IPS-18c (cell line): ENCODE measurements around the gene FGGY.
"Not testable (repeated sequence)": the region's sequence is repeated elsewhere in the genome, so short reads cannot be mapped to it uniquely, and the experiment has no call there.

Experiments
- H3K4me3 ChIP-seq: 2 replicates; pipeline ENCODE4 v1.7.0; 2013; ENCODE audit warnings: low read depth, mild to moderate bottlenecking, low read length, moderate library complexity; ENCODE audit not compliant: insufficient read depth
- H3K9me3 ChIP-seq: one replicate; pipeline ENCODE4 v1.6.1; 2013; ENCODE audit warnings: mild to moderate bottlenecking, low read length, moderate library complexity; ENCODE audit not compliant: control insufficient read depth, insufficient read depth

Gene FGGY

GRCh38 chr1:59568158-59568935 lies 271.5 kb downstream of the FGGY start:
- Histone ChIP-seq H3K9me3 (no peaks in the 10 kb centered on the region), H3K4me3 (no peak overlapping the region)

GRCh38 chr1:59569198-59569597 lies 272.3 kb downstream of the FGGY start:
- Histone ChIP-seq H3K9me3 (peaks cover 3% of the 10 kb centered on the region), H3K4me3 (no peak overlapping the region)

- no peak overlapping the region for H3K4me3 ChIP-seq
- peaks cover 3% of the 10 kb centered on the region for H3K9me3 ChIP-seq
These were observed 273.6 kb downstream of the FGGY start for GRCh38 chr1:59570524-59570923.

DNA sequence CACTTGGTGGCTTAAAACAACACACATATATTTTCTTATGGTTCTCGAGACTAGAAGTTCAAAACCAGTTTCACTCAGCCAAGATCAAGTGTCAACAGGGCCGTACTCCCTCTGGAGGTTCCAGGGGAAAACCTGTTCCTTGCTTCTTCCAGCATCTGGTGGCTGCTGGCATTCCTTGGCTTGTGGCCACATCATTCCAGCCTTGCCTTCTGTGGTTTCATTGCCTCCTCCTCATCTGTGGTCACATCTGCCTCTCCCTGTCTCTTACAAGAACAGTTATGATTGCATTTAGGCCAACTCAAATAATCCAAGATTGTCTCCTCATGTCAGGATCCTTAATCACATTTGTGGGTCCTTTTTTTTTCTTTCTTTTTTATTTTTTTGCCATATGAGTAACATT lies 277.2 kb downstream of the FGGY start:
- Histone ChIP-seq H3K9me3 (peaks cover 3% of the 10 kb centered on the region), H3K4me3 (no peak overlapping the region)

DNA sequence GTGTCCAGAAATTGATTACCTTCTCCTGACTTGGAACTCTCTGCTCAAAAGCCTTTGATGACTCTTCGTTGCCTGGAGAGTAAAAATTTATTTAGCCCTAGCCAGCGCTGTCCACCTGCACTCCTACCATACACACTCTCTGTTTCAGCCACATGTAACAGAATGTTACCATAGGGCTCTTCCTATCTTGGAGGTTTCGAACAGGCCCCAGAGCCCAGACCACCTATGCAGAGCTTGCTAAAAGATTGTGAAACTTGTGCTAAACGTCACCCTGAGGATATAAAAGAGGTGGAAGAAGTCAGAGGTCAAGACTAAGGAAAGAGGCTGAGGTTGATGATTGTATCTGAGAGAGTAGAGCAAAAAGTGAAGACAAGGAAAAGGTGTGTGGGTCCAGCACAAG lies 280.9 kb downstream of the FGGY start:
- H3K4me3 ChIP-seq = no peak overlapping the region
- peaks cover 3% of the 10 kb centered on the region for H3K9me3 ChIP-seq

DNA sequence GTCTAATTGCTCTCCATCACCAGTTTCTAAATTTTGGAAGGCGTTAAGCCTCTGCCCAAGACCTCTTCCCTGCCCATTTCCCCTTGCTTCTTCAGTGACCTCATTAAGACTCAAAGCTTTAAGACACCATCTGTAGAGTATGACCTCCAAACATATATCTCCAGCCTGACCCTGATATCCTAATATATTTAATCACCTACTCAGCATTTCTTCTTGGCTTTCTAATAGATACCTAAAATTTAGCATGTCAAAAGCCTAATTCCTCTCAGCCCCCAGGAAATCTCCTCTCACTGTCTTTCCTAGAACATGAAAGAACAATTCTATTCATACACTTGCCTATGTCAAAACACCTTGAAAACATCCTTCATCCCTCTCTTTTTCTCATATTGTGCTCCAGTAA lies 282.3 kb downstream of the FGGY start:
- H3K4me3 ChIP-seq = no peak overlapping the region
- H3K9me3 ChIP-seq = peaks cover 7% of the 10 kb centered on the region

DNA sequence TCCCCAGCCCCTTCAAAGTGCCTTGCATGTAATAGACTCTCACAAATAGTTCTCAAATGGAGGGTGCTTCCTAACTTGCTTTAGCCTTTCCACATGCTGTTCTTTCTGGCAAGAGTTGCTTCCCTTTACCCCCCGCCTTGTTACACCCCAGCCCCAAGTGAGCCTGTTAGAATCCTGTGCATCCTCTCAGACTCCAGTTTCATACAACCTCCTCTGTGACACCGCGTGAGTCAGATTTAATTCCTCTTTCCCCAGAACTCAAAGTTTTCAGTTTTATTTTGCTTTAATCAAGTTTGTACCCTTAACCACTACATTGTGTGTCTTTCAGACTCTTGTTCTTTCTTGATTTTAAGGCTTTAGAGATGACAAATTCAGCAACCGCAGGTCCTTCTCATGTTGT lies 283.4 kb downstream of the FGGY start:
- Histone ChIP-seq H3K9me3 (peaks cover 6% of the 10 kb centered on the region), H3K4me3 (no peak overlapping the region)

DNA sequence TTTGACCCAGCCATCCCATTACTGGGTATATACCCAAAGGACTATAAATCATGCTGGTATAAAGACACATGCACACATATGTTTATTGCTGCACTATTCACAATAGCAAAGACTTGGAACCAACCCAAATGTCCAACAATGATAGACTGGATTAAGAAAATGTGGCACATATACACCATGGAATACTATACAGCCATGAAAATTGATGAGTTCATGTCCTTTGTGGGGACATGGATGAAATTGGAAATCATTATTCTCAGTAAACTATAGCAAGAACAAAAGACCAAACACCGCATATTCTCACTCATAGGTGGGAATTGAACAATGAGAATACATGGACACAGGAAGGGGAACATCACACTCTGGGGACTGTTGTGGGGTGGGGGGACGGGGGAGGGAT lies 295.5 kb downstream of the FGGY start:
- not testable (repeated sequence) for H3K9me3 ChIP-seq, H3K4me3 ChIP-seq

DNA sequence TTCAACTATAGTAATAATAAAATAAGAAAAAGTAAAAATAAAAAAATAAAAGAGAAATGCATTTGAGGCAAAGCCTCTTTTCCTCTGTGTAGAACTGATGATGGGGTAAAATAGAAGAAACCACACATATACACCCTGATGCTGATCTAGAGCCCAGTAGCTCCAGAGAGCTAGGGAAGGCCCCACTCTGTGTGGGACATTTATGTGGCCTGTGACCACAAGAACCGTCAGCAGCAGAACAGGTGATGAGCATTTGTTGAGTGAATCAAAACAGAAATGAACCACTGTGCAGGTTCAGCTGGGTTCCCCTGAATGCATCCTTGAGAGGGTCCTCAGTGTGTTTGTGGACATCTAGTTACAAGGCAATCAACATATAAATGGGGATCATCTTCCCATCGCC lies 296.0 kb downstream of the FGGY start:
- Histone ChIP-seq H3K4me3 (no peak overlapping the region), H3K9me3 (no peaks in the 10 kb centered on the region)

- Histone ChIP-seq H3K9me3 (no peaks in the 10 kb centered on the region), H3K4me3 (no peak overlapping the region)
These were observed 297.2 kb downstream of the FGGY start for GRCh38 chr1:59593798-59594790.

DNA sequence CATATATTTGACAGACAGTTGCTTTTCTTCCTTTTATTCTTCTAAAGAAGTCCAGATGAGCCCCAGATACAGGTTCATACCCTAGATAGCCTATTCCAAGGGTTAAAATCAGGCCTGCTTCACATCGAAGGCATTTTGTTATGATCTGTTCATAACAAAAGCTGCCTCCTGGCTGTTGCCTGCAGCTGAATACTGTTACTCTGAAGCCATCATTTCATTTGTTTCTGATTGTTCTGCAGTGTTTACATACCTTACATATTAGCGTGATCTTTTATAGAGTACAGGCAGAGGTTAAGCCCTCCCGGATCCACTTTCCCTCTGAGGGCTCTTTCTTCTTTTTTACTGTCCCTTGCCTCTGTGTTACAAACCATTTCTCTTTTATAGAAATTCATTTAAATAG lies 298.9 kb downstream of the FGGY start:
- Histone ChIP-seq H3K9me3 (no peaks in the 10 kb centered on the region), H3K4me3 (no peak overlapping the region)

DNA sequence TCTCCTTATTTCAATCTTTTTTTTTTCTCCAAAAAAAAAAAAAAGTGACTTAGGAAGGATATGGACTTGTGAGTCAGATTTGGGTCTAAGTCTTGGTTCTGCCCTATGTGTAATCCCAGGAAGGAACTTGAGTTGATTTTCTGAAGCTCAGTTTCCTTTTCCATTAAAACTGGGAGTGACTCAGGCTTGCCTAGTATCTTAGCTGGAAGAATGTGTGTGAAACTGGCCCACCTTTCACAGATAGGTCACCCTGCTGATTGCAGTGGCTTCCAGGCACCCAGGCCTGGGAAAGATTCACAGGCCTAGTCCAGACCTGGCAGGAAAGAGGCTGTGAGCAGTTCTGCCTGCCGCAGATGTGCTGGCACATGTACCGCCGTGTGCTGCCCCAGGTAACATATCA lies 299.5 kb downstream of the FGGY start:
- no peak overlapping the region for H3K4me3 ChIP-seq
- no peaks in the 10 kb centered on the region for H3K9me3 ChIP-seq

GRCh38 chr1:59596956-59597355 lies 300.1 kb downstream of the FGGY start:
- Histone ChIP-seq H3K4me3 (no peak overlapping the region), H3K9me3 (no peaks in the 10 kb centered on the region)

- Histone ChIP-seq H3K9me3 (no peaks in the 10 kb centered on the region), H3K4me3 (no peak overlapping the region)
These were observed 300.7 kb downstream of the FGGY start for GRCh38 chr1:59597420-59598119.

- Histone ChIP-seq H3K9me3 (no peaks in the 10 kb centered on the region), H3K4me3 (no peak overlapping the region)
These were observed 301.2 kb downstream of the FGGY start for GRCh38 chr1:59598120-59598440.

GRCh38 chr1:59601041-59601441 lies 304.1 kb downstream of the FGGY start:
- Histone ChIP-seq H3K9me3 (no peaks in the 10 kb centered on the region), H3K4me3 (no peak overlapping the region)

DNA sequence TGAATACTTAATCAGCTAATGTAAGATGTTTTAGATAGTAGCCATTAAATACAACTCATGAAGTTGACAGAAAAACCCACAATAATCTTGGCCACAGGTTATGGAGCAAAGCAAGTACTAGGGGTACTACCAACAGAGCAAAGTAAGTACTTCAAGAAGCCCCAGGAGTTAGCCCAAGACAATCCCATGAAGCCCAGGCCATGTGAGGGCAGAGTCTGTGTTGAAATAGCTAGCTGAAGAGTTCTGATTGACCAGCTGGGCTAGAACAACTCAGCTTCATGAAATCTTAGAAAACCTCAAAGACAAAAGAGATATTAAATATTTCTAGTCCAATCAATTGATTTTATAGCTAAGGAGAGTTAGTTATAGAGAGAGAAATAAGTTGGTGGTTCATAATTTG lies 304.9 kb downstream of the FGGY start:
- no peaks in the 10 kb centered on the region for H3K9me3 ChIP-seq
- H3K4me3 ChIP-seq = no peak overlapping the region

- no peaks in the 10 kb centered on the region for H3K9me3 ChIP-seq
- no peak overlapping the region for H3K4me3 ChIP-seq
These were observed 307.3 kb downstream of the FGGY start for GRCh38 chr1:59604191-59604590.
